ENCODE results near the gene NTRK3.

Gene NTRK3

GRCh38 chr15:88232771-88233201 is 23.8 kb downstream of the NTRK3 start:
- DNase-seq (ENCODE audit: low spot score) (no peak), ATAC-seq (ENCODE audit: low read depth) (no peak)
- Histone ChIP-seq H3K4me3 (ENCODE audit: severe bottlenecking) (no peak overlapping the region), H3K36me3 (ENCODE audit: low read depth) (no peaks in the 10 kb centered on the region), H3K27ac (ENCODE audit: poor library complexity, severe bottlenecking) (no peak overlapping the region), H3K4me1 (ENCODE audit: insufficient read depth, poor library complexity, severe bottlenecking) (no peaks in the 10 kb centered on the region), H3K9me3 (ENCODE audit: severe bottlenecking) (no peaks in the 10 kb centered on the region), H3K27me3 (ENCODE audit: insufficient read depth, poor library complexity, severe bottlenecking) (peaks cover 10% of the 10 kb centered on the region)
- TF ChIP-seq, protein P1, sequence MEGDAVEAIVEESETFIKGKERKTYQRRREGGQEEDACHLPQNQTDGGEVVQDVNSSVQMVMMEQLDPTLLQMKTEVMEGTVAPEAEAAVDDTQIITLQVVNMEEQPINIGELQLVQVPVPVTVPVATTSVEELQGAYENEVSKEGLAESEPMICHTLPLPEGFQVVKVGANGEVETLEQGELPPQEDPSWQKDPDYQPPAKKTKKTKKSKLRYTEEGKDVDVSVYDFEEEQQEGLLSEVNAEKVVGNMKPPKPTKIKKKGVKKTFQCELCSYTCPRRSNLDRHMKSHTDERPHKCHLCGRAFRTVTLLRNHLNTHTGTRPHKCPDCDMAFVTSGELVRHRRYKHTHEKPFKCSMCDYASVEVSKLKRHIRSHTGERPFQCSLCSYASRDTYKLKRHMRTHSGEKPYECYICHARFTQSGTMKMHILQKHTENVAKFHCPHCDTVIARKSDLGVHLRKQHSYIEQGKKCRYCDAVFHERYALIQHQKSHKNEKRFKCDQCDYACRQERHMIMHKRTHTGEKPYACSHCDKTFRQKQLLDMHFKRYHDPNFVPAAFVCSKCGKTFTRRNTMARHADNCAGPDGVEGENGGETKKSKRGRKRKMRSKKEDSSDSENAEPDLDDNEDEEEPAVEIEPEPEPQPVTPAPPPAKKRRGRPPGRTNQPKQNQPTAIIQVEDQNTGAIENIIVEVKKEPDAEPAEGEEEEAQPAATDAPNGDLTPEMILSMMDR (IDR thresholded peaks at IDR 0.05; ENCODE audit: poor library complexity, severe bottlenecking), result no peak

- DNase-seq (ENCODE audit: low spot score), result no peak
- H3K9me3 ChIP-seq (ENCODE audit: severe bottlenecking), result no peaks in the 10 kb centered on the region
- no peak overlapping the region for H3K27ac ChIP-seq (ENCODE audit: poor library complexity, severe bottlenecking)
- H3K4me3 ChIP-seq (ENCODE audit: severe bottlenecking), result no peak overlapping the region
- TF ChIP-seq, protein P1 (IDR thresholded peaks at IDR 0.05; ENCODE audit: poor library complexity, severe bottlenecking), result no peak
- peaks cover 10% of the 10 kb centered on the region for H3K27me3 ChIP-seq (ENCODE audit: insufficient read depth, poor library complexity, severe bottlenecking)
- H3K4me1 ChIP-seq (ENCODE audit: insufficient read depth, poor library complexity, severe bottlenecking), result no peaks in the 10 kb centered on the region
- no peaks in the 10 kb centered on the region for H3K36me3 ChIP-seq (ENCODE audit: low read depth)
- ATAC-seq (ENCODE audit: low read depth), result no peak; the same call in 2 of the 3 replicates
Observed at GRCh38 chr15:88231909-88232644, 24.5 kb downstream of the NTRK3 start.

- peaks cover 10% of the 10 kb centered on the region for H3K27me3 ChIP-seq (ENCODE audit: insufficient read depth, poor library complexity, severe bottlenecking)
- H3K36me3 ChIP-seq (ENCODE audit: low read depth), result no peaks in the 10 kb centered on the region
- ATAC-seq (ENCODE audit: low read depth) (no peak), DNase-seq (ENCODE audit: low spot score) (no peak)
- H3K4me3 ChIP-seq (ENCODE audit: severe bottlenecking), result no peak overlapping the region
- H3K4me1 ChIP-seq (ENCODE audit: insufficient read depth, poor library complexity, severe bottlenecking), result no peaks in the 10 kb centered on the region
- TF ChIP-seq, protein P1 (IDR thresholded peaks at IDR 0.05; ENCODE audit: poor library complexity, severe bottlenecking), result no peak
- H3K9me3 ChIP-seq (ENCODE audit: severe bottlenecking), result no peaks in the 10 kb centered on the region
- no peak overlapping the region for H3K27ac ChIP-seq (ENCODE audit: poor library complexity, severe bottlenecking)
Observed at GRCh38 chr15:88230823-88231222, 25.7 kb downstream of the NTRK3 start.

DNA sequence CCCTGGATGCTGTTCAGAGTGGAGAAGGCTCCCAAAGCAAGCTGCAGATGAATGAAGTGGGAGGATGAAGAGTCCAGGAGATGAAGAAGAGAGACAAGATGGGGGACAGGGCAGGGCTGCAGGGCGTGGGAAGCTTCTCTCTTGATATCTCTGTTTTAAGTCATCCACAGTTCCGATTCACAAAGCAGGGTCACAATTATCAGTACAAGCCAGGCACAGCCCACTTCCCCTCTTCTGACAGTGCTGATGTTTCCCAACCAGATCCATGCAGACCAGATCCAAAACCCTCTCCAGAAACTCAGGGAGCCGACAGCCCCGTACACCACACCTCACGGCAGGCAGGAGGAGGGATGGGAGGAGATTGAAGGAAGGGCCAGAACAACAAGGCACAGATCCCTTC is 31.1 kb downstream of the NTRK3 start:
- TF ChIP-seq, protein P1 (IDR thresholded peaks at IDR 0.05; ENCODE audit: poor library complexity, severe bottlenecking), result no peak
- Histone ChIP-seq H3K9me3 (ENCODE audit: severe bottlenecking) (no peaks in the 10 kb centered on the region), H3K4me3 (ENCODE audit: severe bottlenecking) (no peak overlapping the region), H3K27me3 (ENCODE audit: insufficient read depth, poor library complexity, severe bottlenecking) (peaks cover 4% of the 10 kb centered on the region), H3K4me1 (ENCODE audit: insufficient read depth, poor library complexity, severe bottlenecking) (no peaks in the 10 kb centered on the region), H3K36me3 (ENCODE audit: low read depth) (no peaks in the 10 kb centered on the region), H3K27ac (ENCODE audit: poor library complexity, severe bottlenecking) (no peak overlapping the region)
- ATAC-seq (ENCODE audit: low read depth), result no peak
- DNase-seq (ENCODE audit: low spot score), result no peak

DNA sequence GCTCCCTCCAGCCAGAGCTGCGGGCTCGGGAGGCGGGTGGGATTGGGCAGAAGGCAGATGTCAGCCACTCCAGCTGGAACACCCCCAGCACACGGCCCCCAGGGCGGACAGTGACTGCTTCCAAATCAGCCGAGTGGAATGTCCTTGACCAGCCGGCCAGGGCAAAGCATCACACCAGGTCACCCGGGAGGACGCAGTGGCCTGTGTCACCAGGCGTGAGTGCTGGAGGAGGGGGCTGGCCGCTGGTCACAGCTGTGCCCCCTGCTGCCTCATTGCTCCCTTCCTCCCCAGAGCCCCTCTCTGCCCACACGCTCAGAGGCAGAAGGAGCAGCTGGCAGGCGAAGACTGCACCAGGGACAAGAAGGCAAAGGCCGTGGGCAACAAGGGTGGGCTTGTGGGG is 33.5 kb downstream of the NTRK3 start:
- Histone ChIP-seq H3K9me3 (ENCODE audit: severe bottlenecking) (no peaks in the 10 kb centered on the region), H3K27ac (ENCODE audit: poor library complexity, severe bottlenecking) (no peak overlapping the region), H3K4me1 (ENCODE audit: insufficient read depth, poor library complexity, severe bottlenecking) (no peaks in the 10 kb centered on the region), H3K4me3 (ENCODE audit: severe bottlenecking) (no peak overlapping the region), H3K36me3 (ENCODE audit: low read depth) (no peaks in the 10 kb centered on the region), H3K27me3 (ENCODE audit: insufficient read depth, poor library complexity, severe bottlenecking) (peaks cover 4% of the 10 kb centered on the region)
- DNase-seq (ENCODE audit: low spot score), result no peak
- TF ChIP-seq, protein P1 (IDR thresholded peaks at IDR 0.05; ENCODE audit: poor library complexity, severe bottlenecking), result no peak
- no peak for ATAC-seq (ENCODE audit: low read depth)

Data from RWPE2 (cell line).